ENCODE measurements around the gene CRTAC1. TPM values are rescaled to one million over a fixed set of nuclear protein-coding genes. Genes with fewer than 3 reads are reported as not detected.

CRTAC1 gene
- total RNA-seq, 1 donor from 2014 or later: 123 TPM

GRCh38 chr10:97875391-97875790, 155.0 kb downstream of the CRTAC1 start:
- intact Hi-C loops (cut with DNase I): no loop called here
- Histone ChIP-seq H3K9me3 (no peaks in the 10 kb centered on the region), H3K27me3 (ENCODE audit: low read depth) (no peaks in the 10 kb centered on the region), H3K4me3 (no peak overlapping the region), H3K27ac (no peak overlapping the region), H3K36me3 (no peaks in the 10 kb centered on the region), H3K4me1 (no peaks in the 10 kb centered on the region)
- TF ChIP-seq CTCF (IDR thresholded peaks at IDR 0.05): no peak
- no peak for ATAC-seq
- DNase-seq: no peak

GRCh38 chr10:97874332-97874731, 156.1 kb downstream of the CRTAC1 start:
- no peak for DNase-seq
- no peak for ATAC-seq
- H3K4me3 ChIP-seq: no peak overlapping the region
- H3K4me1 ChIP-seq: peaks cover 7% of the 10 kb centered on the region
- intact Hi-C loops (cut with DNase I): no loop called here
- no peak overlapping the region for H3K27ac ChIP-seq
- no peaks in the 10 kb centered on the region for H3K27me3 ChIP-seq (ENCODE audit: low read depth)
- TF ChIP-seq CTCF (IDR thresholded peaks at IDR 0.05): no peak
- no peaks in the 10 kb centered on the region for H3K9me3 ChIP-seq
- no peaks in the 10 kb centered on the region for H3K36me3 ChIP-seq

GRCh38 chr10:97873569-97873968, 156.9 kb downstream of the CRTAC1 start:
- no peak overlapping the region for H3K27ac ChIP-seq
- H3K4me3 ChIP-seq: no peak overlapping the region
- TF ChIP-seq CTCF (IDR thresholded peaks at IDR 0.05): no peak
- ATAC-seq (no peak), DNase-seq (no peak)
- H3K36me3 ChIP-seq: no peaks in the 10 kb centered on the region
- peaks cover 13% of the 10 kb centered on the region for H3K4me1 ChIP-seq
- H3K9me3 ChIP-seq: no peaks in the 10 kb centered on the region
- intact Hi-C loops (cut with DNase I): no loop called here
- H3K27me3 ChIP-seq (ENCODE audit: low read depth): no peaks in the 10 kb centered on the region

- intact Hi-C loops (cut with DNase I): no loop called here
- no peak for TF ChIP-seq CTCF (IDR thresholded peaks at IDR 0.05)
- H3K4me1 ChIP-seq: peaks cover 13% of the 10 kb centered on the region
- no peak for ATAC-seq
- no peak overlapping the region for H3K4me3 ChIP-seq
- no peaks in the 10 kb centered on the region for H3K36me3 ChIP-seq
- H3K9me3 ChIP-seq: no peaks in the 10 kb centered on the region
- H3K27ac ChIP-seq: no peak overlapping the region
- H3K27me3 ChIP-seq (ENCODE audit: low read depth): peaks cover 12% of the 10 kb centered on the region
- DNase-seq: no peak
These were observed 159.4 kb downstream of the CRTAC1 start for GRCh38 chr10:97870990-97871389.

- no peaks in the 10 kb centered on the region for H3K9me3 ChIP-seq
- DNase-seq (peak; percentile 90), ATAC-seq (peak; percentile 95 to 96)
- peak; percentile 78 for TF ChIP-seq CTCF (IDR thresholded peaks at IDR 0.05)
- H3K4me1 ChIP-seq: peaks cover 13% of the 10 kb centered on the region
- H3K27me3 ChIP-seq (ENCODE audit: low read depth): peaks cover 12% of the 10 kb centered on the region
- intact Hi-C loops (cut with DNase I): no loop called here
- H3K4me3 ChIP-seq: no peak overlapping the region
- H3K27ac ChIP-seq: no peak overlapping the region
- no peaks in the 10 kb centered on the region for H3K36me3 ChIP-seq
These were observed 161.1 kb downstream of the CRTAC1 start for GRCh38 chr10:97869091-97870042.

Measured in lower lobe of right lung (tissue), 2 donors.